Mucosa of gallbladder (tissue), 1 donor: ENCODE measurements around the gene GLTP. TPM values are rescaled to one million over a fixed set of nuclear protein-coding genes. Genes with fewer than 3 reads are reported as not detected.

ENCODE experiments used
- total RNA-seq: library from RNA; stranded (reverse); gene quantifications from one replicate; pipeline ENCODE4 v1.2.1, GENCODE V29; 2021
- donor health status: DM: no; HTN: no; CAD: no.

The GLTP gene
- total RNA-seq, 1 donor from 2014 or later = 28.2 TPM

Other genes starting within 250 kb of the GLTP start
- gene FAM222A, start 166.7 kb downstream of the GLTP start, total RNA-seq = 11.0 TPM
- 2.1 TPM for gene TRPV4, start 47.1 kb downstream of the GLTP start, total RNA-seq
- gene TCHP, start 19.7 kb upstream of the GLTP start, total RNA-seq = 18.8 TPM
- gene GIT2, start 115.8 kb upstream of the GLTP start, total RNA-seq = 43.6 TPM
- gene ANKRD13A, start 118.9 kb upstream of the GLTP start, total RNA-seq = 54.3 TPM
- gene C12orf76, start 168.0 kb upstream of the GLTP start, total RNA-seq = 21.2 TPM
- 17.3 TPM for gene IFT81, start 243.8 kb upstream of the GLTP start, total RNA-seq